Natural killer cell (primary cell): ENCODE data around the gene GGT1. TPM values are rescaled to one million over a fixed set of nuclear protein-coding genes. Genes with fewer than 3 reads are reported as not detected.
A peak's percentile ranks its signal among the peaks of the same experiment; 100 is the strongest.
"Not testable (repeated sequence)": the region's sequence is repeated elsewhere in the genome, so short reads cannot be mapped to it uniquely, and the experiment has no call there.

ENCODE experiments used
- ATAC-seq, 3 donors: fragments of 150-1000 bp in 2 of 3; fragments of 200-7000 bp in 1 of 3; cut with Tn5 transposase; 1 replicate in 1 of 3; 2 replicates in 2 of 3; pipeline ENCODE4 v1.10.0; 2021; ENCODE audit warnings: mild to moderate bottlenecking in 2 of 3, moderate library complexity in 2 of 3
- DNase-seq, 2 donors: peaks; one replicate each; pipeline versions ENCODE4 v3.0.0 to v3.0.0-alpha.2; 2013 to 2021; ENCODE audit warnings: mixed read lengths in 1 of 2
- H3K27ac ChIP-seq: one replicate; pipeline ENCODE4 v1.5.1; 2013; ENCODE audit warnings: mild to moderate bottlenecking, low read length
- H3K27me3 ChIP-seq: one replicate; pipeline ENCODE4 v1.6.1; 2013; ENCODE audit warnings: low read length; ENCODE audit not compliant: control insufficient read depth, insufficient read depth
- H3K36me3 ChIP-seq: one replicate; pipeline ENCODE4 v1.6.1; 2013; ENCODE audit warnings: low read length; ENCODE audit not compliant: control insufficient read depth, insufficient read depth
- H3K4me1 ChIP-seq: one replicate; pipeline ENCODE4 v1.6.1; 2013; ENCODE audit warnings: low read length; ENCODE audit not compliant: control insufficient read depth, insufficient read depth
- H3K4me3 ChIP-seq: one replicate; pipeline ENCODE4 v1.5.1; 2013; ENCODE audit warnings: low read length
- H3K9me3 ChIP-seq: one replicate; pipeline ENCODE4 v1.6.1; 2013; ENCODE audit warnings: low read length; ENCODE audit not compliant: control insufficient read depth, insufficient read depth
- H3K27ac Mint-ChIP-seq, 2 donors: one replicate each; pipeline ENCODE4 v1.8.0; 2022; ENCODE audit warnings: mild to moderate bottlenecking in 2 of 2, mixed read lengths in 2 of 2, moderate library complexity in 1 of 2
- H3K27me3 Mint-ChIP-seq, 2 donors: one replicate each; pipeline ENCODE4 v1.8.0; 2022; ENCODE audit warnings: low read depth in 2 of 2, mixed read lengths in 2 of 2
- H3K36me3 Mint-ChIP-seq: one replicate; pipeline ENCODE4 v1.8.0; 2022; ENCODE audit warnings: mixed read lengths
- H3K4me1 Mint-ChIP-seq, 2 donors: one replicate each; pipeline ENCODE4 v1.8.0; 2022; ENCODE audit warnings: mixed read lengths in 2 of 2
- H3K4me3 Mint-ChIP-seq: one replicate; pipeline ENCODE4 v1.8.0; 2022; ENCODE audit warnings: mild to moderate bottlenecking, moderate library complexity, mixed read lengths
- H3K9me3 Mint-ChIP-seq, 2 donors: one replicate each; pipeline ENCODE4 v1.8.0; 2022; ENCODE audit warnings: mixed read lengths in 2 of 2
- WGBS: methylation state at CpG from one replicate; pipeline ENCODE4 v1.1.7; 2013; ENCODE audit warnings: missing lambda C conversion rate; ENCODE audit not compliant: insufficient coverage; 5-methylcytosine and 5-hydroxymethylcytosine counted together
- intact Hi-C: fragments of 100-400 bp; cut with micrococcal nuclease; formaldehyde crosslinking; loops from one replicate; pipeline ENCODE4 v1.14.2; 2022
- total RNA-seq, 4 donors: library from RNA; stranded (reverse); fragments of 120-200 nt in 1 of 4; gene quantifications; one replicate each; pipeline versions ENCODE4 v1.2.3 to v1.2.4, GENCODE V29; 2013 to 2022
- TF ChIP-seq, protein P1 (sequence below): fragments of 200-600 bp; IDR thresholded peaks from one replicate; pipeline ENCODE4 v1.8.0; 2022; ENCODE audit warnings: antibody characterized with exemption

The GGT1 gene
- total RNA-seq, 3 donors from 2014 or later (not counting 1 experiment from before 2014, with no cell fraction given): 4.0 to 11.9 (median 7.0) TPM

DNA sequence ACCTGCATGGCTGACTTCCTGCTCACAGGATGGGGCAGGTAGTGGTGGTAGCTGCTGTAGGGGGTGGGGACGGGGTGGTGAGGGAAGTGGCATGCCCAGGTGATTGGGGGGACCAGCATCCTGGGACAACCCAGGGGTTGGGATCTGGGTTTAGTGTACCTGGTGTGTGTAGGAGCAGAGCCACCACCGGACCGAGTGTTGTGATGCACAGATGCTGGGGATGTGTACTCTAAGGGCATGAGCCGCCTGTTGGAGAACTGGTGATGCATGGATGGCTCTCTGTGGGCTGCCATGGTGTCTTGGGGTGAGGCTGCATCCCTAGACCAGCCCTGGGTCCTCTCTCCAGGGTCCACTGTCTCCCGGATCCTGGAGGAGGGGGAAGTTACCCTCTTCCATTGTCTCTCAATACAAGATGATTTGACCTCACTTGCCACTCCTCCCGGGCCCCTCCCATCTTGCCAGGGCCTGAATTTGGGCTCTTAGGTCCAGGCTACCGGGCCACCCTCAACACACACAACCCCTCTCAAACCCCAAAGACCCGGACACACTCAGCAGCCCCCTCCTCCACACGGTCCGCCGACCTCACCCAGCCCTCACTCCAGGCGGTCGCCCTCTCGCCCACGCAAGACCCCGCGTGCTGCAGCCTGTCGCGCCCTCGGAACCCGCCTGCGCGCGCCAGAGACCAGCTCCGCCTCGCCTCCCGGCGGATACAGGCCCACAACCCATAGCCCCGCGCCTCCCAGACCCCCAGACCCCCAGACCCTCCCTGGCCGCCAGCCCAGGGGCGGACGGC, 10.7 kb upstream of the GGT1 start:
- H3K4me3 Mint-ChIP-seq: peak overlapping the region; percentile 92
- DNase-seq: no peak
- intact Hi-C loops: no loop called here

DNA sequence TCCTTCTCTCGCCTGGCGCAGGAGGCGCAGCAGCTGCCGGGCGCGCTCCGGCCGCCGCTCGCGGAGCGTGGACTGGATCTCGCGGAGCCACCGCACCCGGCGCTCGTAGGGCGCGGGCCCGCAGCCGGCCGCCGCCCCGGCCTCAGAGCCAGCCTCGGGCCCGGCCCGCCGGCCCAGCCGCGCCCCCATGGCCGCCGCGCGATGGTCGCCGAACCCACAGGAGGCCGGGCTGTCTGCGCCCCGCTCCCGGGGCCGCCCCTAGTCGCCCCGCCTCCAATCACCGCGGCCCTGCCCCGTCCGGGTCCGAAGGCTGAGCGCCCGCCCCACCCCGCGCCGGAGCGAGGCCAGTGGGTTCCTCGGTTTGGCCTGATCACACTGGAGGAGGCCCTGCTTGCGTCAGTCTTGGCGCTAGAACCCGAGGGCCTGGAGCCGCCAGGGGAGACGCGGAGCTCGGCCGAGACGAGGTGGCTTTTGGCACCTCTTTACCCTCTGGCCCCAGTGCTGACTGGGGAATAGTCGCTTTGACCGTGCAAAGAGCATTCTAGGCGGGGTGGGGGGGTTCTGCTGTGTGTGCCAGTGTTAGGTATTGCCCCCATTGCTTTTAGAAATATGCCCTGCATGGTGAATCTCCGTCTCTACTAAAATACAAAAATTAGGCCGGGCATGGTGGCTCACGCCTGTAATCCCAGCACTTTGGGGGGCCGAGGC, 10.0 kb upstream of the GGT1 start, which contains the start of gene LRRC75B:
Gene LRRC75B, minus strand, starts transcription at position 223 of the 708 bp plus-strand sequence. Its CDS starts 34 bp downstream, at position 189.
- H3K27me3 ChIP-seq: peaks cover 3% of the 10 kb centered on the region
- peak; percentile 71 to 93 (median 86) for ATAC-seq
- 6% methylated on average over 72 of the region's 72 CpGs for WGBS
- H3K27ac ChIP-seq: no peak within 1 kb of the TSS
- DNase-seq: peak; percentile 15 to 27
- peaks cover 15% of the 10 kb centered on the region for H3K4me1 ChIP-seq
- TF ChIP-seq, protein P1, sequence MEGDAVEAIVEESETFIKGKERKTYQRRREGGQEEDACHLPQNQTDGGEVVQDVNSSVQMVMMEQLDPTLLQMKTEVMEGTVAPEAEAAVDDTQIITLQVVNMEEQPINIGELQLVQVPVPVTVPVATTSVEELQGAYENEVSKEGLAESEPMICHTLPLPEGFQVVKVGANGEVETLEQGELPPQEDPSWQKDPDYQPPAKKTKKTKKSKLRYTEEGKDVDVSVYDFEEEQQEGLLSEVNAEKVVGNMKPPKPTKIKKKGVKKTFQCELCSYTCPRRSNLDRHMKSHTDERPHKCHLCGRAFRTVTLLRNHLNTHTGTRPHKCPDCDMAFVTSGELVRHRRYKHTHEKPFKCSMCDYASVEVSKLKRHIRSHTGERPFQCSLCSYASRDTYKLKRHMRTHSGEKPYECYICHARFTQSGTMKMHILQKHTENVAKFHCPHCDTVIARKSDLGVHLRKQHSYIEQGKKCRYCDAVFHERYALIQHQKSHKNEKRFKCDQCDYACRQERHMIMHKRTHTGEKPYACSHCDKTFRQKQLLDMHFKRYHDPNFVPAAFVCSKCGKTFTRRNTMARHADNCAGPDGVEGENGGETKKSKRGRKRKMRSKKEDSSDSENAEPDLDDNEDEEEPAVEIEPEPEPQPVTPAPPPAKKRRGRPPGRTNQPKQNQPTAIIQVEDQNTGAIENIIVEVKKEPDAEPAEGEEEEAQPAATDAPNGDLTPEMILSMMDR: no peak
- H3K9me3 ChIP-seq: no peaks in the 10 kb centered on the region
- Mint-ChIP-seq H3K27me3 (peaks cover 0 to 2% of the 10 kb centered on the region in 2 donors), H3K36me3 (no peaks in the 10 kb centered on the region), H3K4me1 (peaks cover 0 to 6% of the 10 kb centered on the region in 2 donors), H3K4me3 (peak within 1 kb of the TSS; percentile 92), H3K9me3 (no peaks in the 10 kb centered on the region), H3K27ac (peak within 1 kb of the TSS in 1 of 2 donors; percentile 54)
- peak within 1 kb of the TSS; percentile 31 for H3K4me3 ChIP-seq
- peaks cover under 1% of the 10 kb centered on the region for H3K36me3 ChIP-seq
- intact Hi-C loops: no loop called here

More for the DNA sequence above, 10.7 kb upstream of the GGT1 start:
- 12% methylated on average over 32 of the region's 33 CpGs for WGBS
- Histone ChIP-seq H3K4me3 (peak overlapping the region; percentile 31), H3K36me3 (peaks cover 2% of the 10 kb centered on the region), H3K4me1 (peaks cover 15% of the 10 kb centered on the region), H3K9me3 (no peaks in the 10 kb centered on the region), H3K27me3 (peaks cover 3% of the 10 kb centered on the region), H3K27ac (no peak overlapping the region)
- H3K9me3 Mint-ChIP-seq: no peaks in the 10 kb centered on the region
- no peak for ATAC-seq
- H3K4me1 Mint-ChIP-seq: peaks cover 0 to 6% of the 10 kb centered on the region in 2 donors
- no peaks in the 10 kb centered on the region for H3K36me3 Mint-ChIP-seq
- peaks cover 0 to 2% of the 10 kb centered on the region in 2 donors for H3K27me3 Mint-ChIP-seq
- H3K27ac Mint-ChIP-seq: peak overlapping the region in 1 of 2 donors; percentile 54
- TF ChIP-seq, protein P1: no peak

DNA sequence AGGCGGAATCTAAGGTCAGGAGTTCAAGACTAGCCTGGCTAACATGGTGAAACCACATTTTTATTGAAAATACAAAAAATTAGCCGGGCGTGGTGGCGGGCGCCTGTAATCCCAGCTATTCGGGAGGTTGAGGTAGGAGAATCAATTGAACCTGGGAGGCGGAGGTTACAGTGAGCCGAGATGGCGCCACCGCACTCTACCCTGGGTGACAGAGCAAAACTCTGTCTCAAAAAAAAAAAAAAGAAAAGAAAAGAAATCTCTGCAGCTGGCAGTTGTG, 9.5 kb upstream of the GGT1 start:
- H3K4me1 Mint-ChIP-seq, H3K9me3 ChIP-seq, ATAC-seq, intact Hi-C loops, H3K36me3 ChIP-seq, H3K27ac Mint-ChIP-seq, H3K27me3 Mint-ChIP-seq, H3K4me3 ChIP-seq, H3K36me3 Mint-ChIP-seq, H3K27me3 ChIP-seq, H3K27ac ChIP-seq, H3K9me3 Mint-ChIP-seq, DNase-seq: not testable (repeated sequence)
- peak overlapping the region; percentile 61 for H3K4me3 Mint-ChIP-seq
- H3K4me1 ChIP-seq: peaks cover 15% of the 10 kb centered on the region
- 96% methylated on average over 10 of the region's 10 CpGs for WGBS

DNA sequence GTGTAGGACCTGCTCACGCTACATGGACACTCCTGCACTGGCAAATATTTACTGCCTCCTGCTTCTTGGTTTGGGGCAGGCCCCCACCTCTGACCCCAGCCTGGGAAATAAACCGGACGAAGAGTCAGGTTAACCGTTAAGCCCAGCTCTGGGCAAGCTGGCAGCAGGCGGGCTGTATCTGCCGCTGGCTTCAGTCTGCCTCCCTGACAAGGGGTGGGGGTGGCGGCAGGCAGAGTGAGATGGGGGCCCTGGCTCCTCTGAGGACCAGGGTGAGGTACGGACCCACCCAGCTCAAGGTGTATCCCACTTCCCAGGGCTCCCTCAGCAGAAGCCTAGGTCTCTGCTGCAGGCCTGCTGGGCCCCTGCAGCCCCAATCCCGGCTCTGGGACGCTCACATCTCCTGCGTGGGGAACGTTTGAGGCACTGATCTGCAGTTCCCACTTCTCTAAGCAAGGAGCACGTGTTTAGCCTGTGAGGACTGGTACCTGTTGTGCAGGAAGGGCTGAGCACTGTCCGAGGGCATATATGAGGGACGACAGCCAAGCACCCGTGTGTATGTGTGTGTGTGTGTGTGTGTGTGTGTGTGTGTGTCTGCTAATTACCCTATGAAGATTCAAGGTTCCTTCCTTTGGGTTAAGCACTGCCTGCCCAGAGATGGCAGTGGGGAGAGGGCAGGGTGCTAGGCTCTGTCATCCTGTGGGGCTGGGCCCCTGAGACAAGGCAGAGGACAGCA, 9.0 kb upstream of the GGT1 start:
- ATAC-seq (no peak), DNase-seq (no peak)
- Histone ChIP-seq H3K4me3 (no peak overlapping the region), H3K36me3 (no peaks in the 10 kb centered on the region), H3K27me3 (peaks cover 3% of the 10 kb centered on the region), H3K27ac (no peak overlapping the region), H3K9me3 (no peaks in the 10 kb centered on the region), H3K4me1 (peaks cover 15% of the 10 kb centered on the region)
- TF ChIP-seq, protein P1: no peak
- Mint-ChIP-seq H3K27me3 (peaks cover 0 to 2% of the 10 kb centered on the region in 2 donors), H3K4me3 (peak overlapping the region; percentile 61), H3K36me3 (no peaks in the 10 kb centered on the region), H3K4me1 (peaks cover 0 to 8% of the 10 kb centered on the region in 2 donors), H3K9me3 (no peaks in the 10 kb centered on the region), H3K27ac (no peak overlapping the region)
- intact Hi-C loops: no loop called here
- WGBS: 86% methylated on average over 16 of the region's 16 CpGs
